OCI-LY7 (cell line): ENCODE data around the gene DCP1B.

Source experiments
- CTCF ChIP-seq: fragments of 200-600 bp; sonication (generic); conservative IDR thresholded peaks from 2 replicates; pipeline ENCODE4 v1.5.1; 2014; ENCODE audit warnings: mild to moderate bottlenecking, antibody characterized with exemption, low read length, moderate library complexity, mixed read lengths
- EZH2phosphoT487 ChIP-seq: fragments of 200-600 bp; sonication (generic); IDR thresholded peaks from 2 replicates; pipeline ENCODE4 v1.6.1; 2018; ENCODE audit warnings: low read depth, borderline replicate concordance, mild to moderate bottlenecking, mixed run types, antibody characterized with exemption, low read length, moderate library complexity, mixed read lengths

DNA sequence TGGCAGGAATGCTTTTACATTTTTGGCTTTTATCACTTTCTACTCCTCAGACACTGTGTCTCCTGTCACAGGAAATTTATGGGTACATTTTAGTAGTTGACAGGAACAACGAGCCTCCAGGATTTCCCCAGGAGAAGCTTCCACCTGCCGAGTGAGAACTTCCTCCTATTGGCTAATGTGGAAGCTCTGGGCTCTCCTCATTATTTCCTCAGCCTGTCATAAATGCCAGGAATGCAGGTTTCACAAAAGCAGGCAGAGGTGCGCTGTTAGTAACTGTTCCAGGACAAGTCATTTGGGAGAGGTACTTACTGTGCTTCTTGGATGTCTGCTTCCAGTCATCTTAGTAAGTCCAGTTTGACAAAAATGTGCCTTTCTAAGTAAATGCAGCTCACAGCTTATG is 19.1 kb upstream of the DCP1B start:
- TF ChIP-seq CTCF (no peak), EZH2phosphoT487 (no peak)
